ENCODE data around the gene CLCN4.

CLCN4 gene

GRCh38 chrX:10120828-10121227 lies 35.9 kb upstream of the CLCN4 start:
- TF ChIP-seq ZFX (IDR thresholded peaks at IDR 0.05; ENCODE audit: borderline replicate concordance) (no peak), CTCF (IDR thresholded peaks at IDR 0.05) (no peak)
- H3K27ac ChIP-seq = no peak overlapping the region

GRCh38 chrX:10121787-10122186 lies 35.0 kb upstream of the CLCN4 start:
- TF ChIP-seq CTCF (IDR thresholded peaks at IDR 0.05) (no peak), ZFX (IDR thresholded peaks at IDR 0.05; ENCODE audit: borderline replicate concordance) (no peak)
- no peak overlapping the region for H3K27ac ChIP-seq

- TF ChIP-seq CTCF (IDR thresholded peaks at IDR 0.05) (no peak), ZFX (IDR thresholded peaks at IDR 0.05; ENCODE audit: borderline replicate concordance) (no peak)
- H3K27ac ChIP-seq = no peak overlapping the region
These were observed 32.1 kb upstream of the CLCN4 start for GRCh38 chrX:10124506-10125247.

GRCh38 chrX:10125248-10125615 lies 31.5 kb upstream of the CLCN4 start:
- TF ChIP-seq CTCF (IDR thresholded peaks at IDR 0.05) (no peak), ZFX (IDR thresholded peaks at IDR 0.05; ENCODE audit: borderline replicate concordance) (no peak)
- H3K27ac ChIP-seq = no peak overlapping the region

GRCh38 chrX:10126044-10126443 lies 30.7 kb upstream of the CLCN4 start:
- no peak overlapping the region for H3K27ac ChIP-seq
- no peak for TF ChIP-seq CTCF (IDR thresholded peaks at IDR 0.05)

- TF ChIP-seq ZFX (IDR thresholded peaks at IDR 0.05; ENCODE audit: borderline replicate concordance) (no peak), CTCF (IDR thresholded peaks at IDR 0.05) (no peak)
- no peak overlapping the region for H3K27ac ChIP-seq
These were observed 29.9 kb upstream of the CLCN4 start for GRCh38 chrX:10126834-10127233.

GRCh38 chrX:10128386-10128785 lies 28.4 kb upstream of the CLCN4 start:
- TF ChIP-seq CTCF (IDR thresholded peaks at IDR 0.05) (no peak), ZFX (IDR thresholded peaks at IDR 0.05; ENCODE audit: borderline replicate concordance) (no peak)
- H3K27ac ChIP-seq = no peak overlapping the region

All from 22Rv1 (cell line).